ENCODE measurements around the gene GINS2. TPM values are rescaled to one million over a fixed set of nuclear protein-coding genes. Genes with fewer than 3 reads are reported as not detected.
A peak's percentile ranks its signal among the peaks of the same experiment; 100 is the strongest.

The GINS2 gene
- total RNA-seq, 2 experiments from 2014 or later = 74.3 to 142 TPM

- H4K20me1 ChIP-seq (ENCODE audit: insufficient read depth, low read length) = 0 out of 2 replicates have a peak, but pooled peaks cover 9% of the 10 kb centered on the region
- no peak overlapping the region for H3K4me3 ChIP-seq (ENCODE audit: low read depth, low read length, poor library complexity, severe bottlenecking)
- DNase-seq (ENCODE audit: low spot score) = peak; percentile 43
- CTCF ChIA-PET (ENCODE audit: unreplicated experiment) = interaction anchor here (1.0 kb wide), 1 partner anchor 41 kb away, joined by 16 read pairs; no protein-coding TSS in a partner anchor
- no peaks in the 10 kb centered on the region for H3K9me2 ChIP-seq (ENCODE audit: insufficient read depth, low read length)
- no peak overlapping the region for H3K27ac ChIP-seq (ENCODE audit: low read depth, low read length, poor library complexity, severe bottlenecking)
- no peak overlapping the region for H3K4me2 ChIP-seq (ENCODE audit: low read length)
- no peaks in the 10 kb centered on the region for H3K4me1 ChIP-seq (ENCODE audit: insufficient read depth, low read length, poor library complexity, severe bottlenecking)
- no peaks in the 10 kb centered on the region for H3K79me2 ChIP-seq (ENCODE audit: insufficient read depth, low read depth, low read length)
- TSS peak; percentile 9 for BruUV-seq (replicated peaks)
- H3K9me3 ChIP-seq (ENCODE audit: low read length) = no peaks in the 10 kb centered on the region
- intact Hi-C loops (cut with micrococcal nuclease; ENCODE audit: unreplicated experiment) = loop anchor here (5.0 kb wide), 1 partner anchor 42 kb away; no protein-coding TSS in a partner anchor
- TF ChIP-seq CTCF (conservative IDR thresholded peaks at IDR 0.05; ENCODE audit: low read length) (peak; percentile 75), EZH2phosphoT487 (IDR thresholded peaks at IDR 0.05; ENCODE audit: borderline replicate concordance, low read depth, low read length) (no peak)
- POLR2A ChIA-PET = interaction anchor here (1.0 to 2.3 kb wide), 2 partner anchors 10 to 41 kb away, joined by 3 to 9 read pairs; no protein-coding TSS in a partner anchor
- H3K36me3 ChIP-seq (ENCODE audit: insufficient read depth, low read length) = peaks cover 98% of the 10 kb centered on the region
- no peak overlapping the region for H2AFZ ChIP-seq (ENCODE audit: low read length)
These were observed 13.4 kb downstream of the GINS2 start for GRCh38 chr16:85675251-85675874.

DNA sequence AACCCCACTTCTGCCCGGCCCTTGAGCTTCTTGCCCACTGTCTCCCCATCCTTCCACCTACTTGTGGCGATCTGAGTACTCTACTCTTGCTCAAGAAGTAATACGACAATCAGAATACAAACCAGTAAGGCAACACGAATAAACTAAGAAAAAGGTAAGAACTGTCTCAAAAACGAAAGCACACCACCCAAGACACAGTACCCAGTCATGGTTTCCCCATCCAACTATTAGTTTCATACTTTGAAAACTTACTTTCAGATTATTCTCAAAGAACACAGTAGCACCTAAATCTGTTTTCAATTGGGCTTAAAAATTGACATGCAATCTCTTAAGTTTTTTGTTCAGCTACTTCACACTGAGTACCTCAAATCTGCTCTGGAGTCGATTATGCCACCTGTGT is 13.9 kb downstream of the GINS2 start:
- H3K4me3 ChIP-seq (ENCODE audit: low read depth, low read length, poor library complexity, severe bottlenecking) = no peak overlapping the region
- H3K79me2 ChIP-seq (ENCODE audit: insufficient read depth, low read depth, low read length) = no peaks in the 10 kb centered on the region
- H3K4me1 ChIP-seq (ENCODE audit: insufficient read depth, low read length, poor library complexity, severe bottlenecking) = no peaks in the 10 kb centered on the region
- TF ChIP-seq EZH2phosphoT487 (IDR thresholded peaks at IDR 0.05; ENCODE audit: borderline replicate concordance, low read depth, low read length) (no peak), CTCF (conservative IDR thresholded peaks at IDR 0.05; ENCODE audit: low read length) (no peak)
- CTCF ChIA-PET (ENCODE audit: unreplicated experiment) = interaction anchor here (1.0 kb wide), 1 partner anchor 42 kb away, joined by 16 read pairs; no protein-coding TSS in a partner anchor
- H3K9me2 ChIP-seq (ENCODE audit: insufficient read depth, low read length) = no peaks in the 10 kb centered on the region
- no peak overlapping the region for H2AFZ ChIP-seq (ENCODE audit: low read length)
- intact Hi-C loops (cut with micrococcal nuclease; ENCODE audit: unreplicated experiment) = loop anchor here (5.0 kb wide), 1 partner anchor 42 kb away; no protein-coding TSS in a partner anchor
- BruUV-seq (replicated peaks) = TSS peak; percentile 38
- H4K20me1 ChIP-seq (ENCODE audit: insufficient read depth, low read length) = 0 out of 2 replicates have a peak, but pooled peaks cover 9% of the 10 kb centered on the region
- H3K4me2 ChIP-seq (ENCODE audit: low read length) = no peak overlapping the region
- POLR2A ChIA-PET = interaction anchor here (1.0 kb wide), 1 partner anchor 41 kb away, joined by 3 read pairs; no protein-coding TSS in a partner anchor
- peaks cover 98% of the 10 kb centered on the region for H3K36me3 ChIP-seq (ENCODE audit: insufficient read depth, low read length)
- DNase-seq (ENCODE audit: low spot score) = no peak
- H3K27ac ChIP-seq (ENCODE audit: low read depth, low read length, poor library complexity, severe bottlenecking) = no peak overlapping the region
- H3K9me3 ChIP-seq (ENCODE audit: low read length) = no peaks in the 10 kb centered on the region

DNA sequence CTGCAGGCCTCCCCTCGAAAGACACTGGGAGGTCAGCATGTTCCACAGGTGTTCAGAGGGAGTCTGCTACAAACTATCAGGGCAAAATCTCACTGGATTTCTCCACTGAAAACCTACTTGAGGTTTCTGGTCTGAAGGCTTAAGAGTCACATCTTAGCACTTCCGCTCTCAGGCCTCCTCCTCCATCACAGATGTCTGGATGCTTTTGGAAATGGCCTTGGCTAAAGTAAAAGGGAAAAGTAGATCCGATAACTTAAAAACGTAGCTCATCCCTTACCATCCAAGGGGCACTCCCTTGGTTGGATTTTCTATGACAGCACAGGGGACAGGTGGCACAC is 14.4 kb downstream of the GINS2 start:
- CTCF ChIA-PET (ENCODE audit: unreplicated experiment) = no interaction called here
- Histone ChIP-seq H3K27ac (ENCODE audit: low read depth, low read length, poor library complexity, severe bottlenecking) (no peak overlapping the region), H3K4me3 (ENCODE audit: low read depth, low read length, poor library complexity, severe bottlenecking) (no peak overlapping the region), H2AFZ (ENCODE audit: low read length) (no peak overlapping the region), H3K36me3 (ENCODE audit: insufficient read depth, low read length) (peaks cover 98% of the 10 kb centered on the region), H3K9me3 (ENCODE audit: low read length) (no peaks in the 10 kb centered on the region), H4K20me1 (ENCODE audit: insufficient read depth, low read length) (0 out of 2 replicates have a peak, but pooled peaks cover 9% of the 10 kb centered on the region), H3K79me2 (ENCODE audit: insufficient read depth, low read depth, low read length) (no peaks in the 10 kb centered on the region), H3K9me2 (ENCODE audit: insufficient read depth, low read length) (no peaks in the 10 kb centered on the region), H3K4me2 (ENCODE audit: low read length) (no peak overlapping the region), H3K4me1 (ENCODE audit: insufficient read depth, low read length, poor library complexity, severe bottlenecking) (no peaks in the 10 kb centered on the region)
- no peak for TF ChIP-seq CTCF (conservative IDR thresholded peaks at IDR 0.05; ENCODE audit: low read length)
- no peak for DNase-seq (ENCODE audit: low spot score)
- intact Hi-C loops (cut with micrococcal nuclease; ENCODE audit: unreplicated experiment) = no loop called here
- POLR2A ChIA-PET = interaction anchor here (1.0 kb wide), 1 partner anchor 42 kb away, joined by 3 read pairs; no protein-coding TSS in a partner anchor
- BruUV-seq (replicated peaks) = no TSS peak

Measured in OCI-LY7 (cell line).